ENCODE results near the gene SPINT2.

GRCh38 chr19:38221919-38222830 is 42.2 kb upstream of the SPINT2 start:
- no peak for TF ChIP-seq ZC3H10 (CRISPR knock-in tag; IDR thresholded peaks at IDR 0.05)
- TF ChIP-seq BACH2 (CRISPR knock-in tag; IDR thresholded peaks at IDR 0.05; ENCODE audit: borderline replicate concordance): no peak
- no peak for TF ChIP-seq TOX (CRISPR knock-in tag; IDR thresholded peaks at IDR 0.05; ENCODE audit: borderline replicate concordance)
- no peak for TF ChIP-seq SNAI2 (CRISPR knock-in tag; IDR thresholded peaks at IDR 0.05)
- TF ChIP-seq RARB (CRISPR knock-in tag; IDR thresholded peaks at IDR 0.05): no peak
- no peak for TF ChIP-seq OSR1 (CRISPR knock-in tag; IDR thresholded peaks at IDR 0.05)
- TF ChIP-seq ARNTL (CRISPR knock-in tag; IDR thresholded peaks at IDR 0.05; ENCODE audit: borderline replicate concordance, low read depth): no peak
- TF ChIP-seq GLIS3 (CRISPR knock-in tag; IDR thresholded peaks at IDR 0.05): no peak
- TF ChIP-seq ZFP30 (CRISPR knock-in tag; IDR thresholded peaks at IDR 0.05): no peak
- TF ChIP-seq, protein P1, sequence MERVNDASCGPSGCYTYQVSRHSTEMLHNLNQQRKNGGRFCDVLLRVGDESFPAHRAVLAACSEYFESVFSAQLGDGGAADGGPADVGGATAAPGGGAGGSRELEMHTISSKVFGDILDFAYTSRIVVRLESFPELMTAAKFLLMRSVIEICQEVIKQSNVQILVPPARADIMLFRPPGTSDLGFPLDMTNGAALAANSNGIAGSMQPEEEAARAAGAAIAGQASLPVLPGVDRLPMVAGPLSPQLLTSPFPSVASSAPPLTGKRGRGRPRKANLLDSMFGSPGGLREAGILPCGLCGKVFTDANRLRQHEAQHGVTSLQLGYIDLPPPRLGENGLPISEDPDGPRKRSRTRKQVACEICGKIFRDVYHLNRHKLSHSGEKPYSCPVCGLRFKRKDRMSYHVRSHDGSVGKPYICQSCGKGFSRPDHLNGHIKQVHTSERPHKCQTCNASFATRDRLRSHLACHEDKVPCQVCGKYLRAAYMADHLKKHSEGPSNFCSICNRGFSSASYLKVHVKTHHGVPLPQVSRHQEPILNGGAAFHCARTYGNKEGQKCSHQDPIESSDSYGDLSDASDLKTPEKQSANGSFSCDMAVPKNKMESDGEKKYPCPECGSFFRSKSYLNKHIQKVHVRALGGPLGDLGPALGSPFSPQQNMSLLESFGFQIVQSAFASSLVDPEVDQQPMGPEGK (CRISPR knock-in tag; IDR thresholded peaks at IDR 0.05; ENCODE audit: borderline replicate concordance): no peak

Measured in SK-N-SH treated with all-trans-retinoic acid at 6 μM for 48 hours (cell line).